Measurements from ENCODE around the gene SLC66A2.

DNA sequence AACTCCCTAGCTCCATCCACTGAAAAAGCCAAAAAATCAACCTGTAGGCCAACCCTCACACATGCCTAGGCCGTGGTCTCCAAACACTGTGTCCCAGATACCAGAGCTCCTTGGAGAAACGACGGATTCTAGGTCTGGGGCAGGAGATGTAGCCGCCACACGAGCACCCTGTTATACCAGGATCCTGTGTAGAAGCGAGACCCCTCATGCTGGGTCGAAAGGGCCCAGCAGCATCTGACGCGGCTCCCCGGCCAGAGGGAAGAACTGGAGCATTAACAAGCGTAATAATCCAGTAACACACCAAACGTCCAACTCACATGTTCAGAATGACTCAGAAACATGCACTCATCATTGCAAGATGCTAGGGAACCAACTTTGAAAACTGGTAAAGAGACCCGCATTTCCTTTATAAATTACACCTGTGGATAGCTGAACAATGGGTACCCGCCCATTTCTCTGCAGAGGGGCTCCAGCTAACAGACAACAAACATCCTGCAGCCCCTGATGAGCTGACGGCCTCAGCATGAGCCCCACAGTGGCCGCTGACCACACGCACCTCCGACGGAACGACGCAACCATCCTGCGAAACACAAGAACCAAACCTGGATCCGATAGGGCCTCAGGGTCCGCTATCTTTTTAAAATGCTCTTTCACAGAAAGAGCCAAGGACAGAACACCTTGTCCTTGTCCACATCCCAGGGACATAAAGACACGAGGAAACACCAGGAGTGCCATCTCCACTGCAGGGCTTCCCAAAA lies 14.2 kb downstream of the SLC66A2 start:
- no peak for TF ChIP-seq POLR2A (IDR thresholded peaks at IDR 0.05)
- TF ChIP-seq, protein P1, sequence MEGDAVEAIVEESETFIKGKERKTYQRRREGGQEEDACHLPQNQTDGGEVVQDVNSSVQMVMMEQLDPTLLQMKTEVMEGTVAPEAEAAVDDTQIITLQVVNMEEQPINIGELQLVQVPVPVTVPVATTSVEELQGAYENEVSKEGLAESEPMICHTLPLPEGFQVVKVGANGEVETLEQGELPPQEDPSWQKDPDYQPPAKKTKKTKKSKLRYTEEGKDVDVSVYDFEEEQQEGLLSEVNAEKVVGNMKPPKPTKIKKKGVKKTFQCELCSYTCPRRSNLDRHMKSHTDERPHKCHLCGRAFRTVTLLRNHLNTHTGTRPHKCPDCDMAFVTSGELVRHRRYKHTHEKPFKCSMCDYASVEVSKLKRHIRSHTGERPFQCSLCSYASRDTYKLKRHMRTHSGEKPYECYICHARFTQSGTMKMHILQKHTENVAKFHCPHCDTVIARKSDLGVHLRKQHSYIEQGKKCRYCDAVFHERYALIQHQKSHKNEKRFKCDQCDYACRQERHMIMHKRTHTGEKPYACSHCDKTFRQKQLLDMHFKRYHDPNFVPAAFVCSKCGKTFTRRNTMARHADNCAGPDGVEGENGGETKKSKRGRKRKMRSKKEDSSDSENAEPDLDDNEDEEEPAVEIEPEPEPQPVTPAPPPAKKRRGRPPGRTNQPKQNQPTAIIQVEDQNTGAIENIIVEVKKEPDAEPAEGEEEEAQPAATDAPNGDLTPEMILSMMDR (IDR thresholded peaks at IDR 0.05): no peak

Data from adrenal gland (tissue), 5 donors.